Glomerular endothelial cell (primary cell): ENCODE data around the gene IL36RN. TPM values are rescaled to one million over a fixed set of nuclear protein-coding genes. Genes with fewer than 3 reads are reported as not detected.

Source experiments
- DNase-seq: peaks from one replicate; pipeline ENCODE4 v3.0.0-alpha.2; 2011; ENCODE audit warnings: low read depth, low spot score; ENCODE audit errors: extremely low read depth
- total RNA-seq: library from RNA; depleted of rRNA; stranded (reverse); fragments of >200 nt; gene quantifications from 2 replicates; pipeline ENCODE4 v1.2.3, GENCODE V29; 2015

The IL36RN gene
- total RNA-seq, 1 donor from 2014 or later, result not detected

DNA sequence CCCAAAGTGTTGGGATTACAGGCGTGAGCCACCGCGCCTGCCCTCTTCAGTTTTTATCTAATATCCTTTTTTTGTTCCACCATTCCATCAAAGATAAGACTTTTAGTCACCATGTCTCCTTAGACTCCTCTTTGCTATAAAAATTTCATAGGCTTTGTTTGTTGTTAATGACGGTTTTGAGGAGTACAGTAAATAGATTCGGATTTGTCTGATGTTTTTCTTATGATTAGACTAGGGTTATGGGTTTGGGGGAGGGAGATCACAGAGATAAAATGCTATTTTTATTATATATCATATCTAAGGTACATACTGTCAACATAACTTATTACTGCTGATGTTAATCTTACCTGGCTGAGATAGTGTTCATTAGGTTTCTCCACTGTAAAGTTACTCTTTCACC, 12.5 kb upstream of the IL36RN start:
- DNase-seq, result no peak

- no peak for DNase-seq
Observed at GRCh38 chr2:113050921-113051895, 7.8 kb upstream of the IL36RN start.

- DNase-seq, result no peak
Observed at GRCh38 chr2:113052396-113052917, 6.5 kb upstream of the IL36RN start, which contains the start of gene IL36B. TSS of gene IL36B (minus strand) at chr2:113052867.

DNA sequence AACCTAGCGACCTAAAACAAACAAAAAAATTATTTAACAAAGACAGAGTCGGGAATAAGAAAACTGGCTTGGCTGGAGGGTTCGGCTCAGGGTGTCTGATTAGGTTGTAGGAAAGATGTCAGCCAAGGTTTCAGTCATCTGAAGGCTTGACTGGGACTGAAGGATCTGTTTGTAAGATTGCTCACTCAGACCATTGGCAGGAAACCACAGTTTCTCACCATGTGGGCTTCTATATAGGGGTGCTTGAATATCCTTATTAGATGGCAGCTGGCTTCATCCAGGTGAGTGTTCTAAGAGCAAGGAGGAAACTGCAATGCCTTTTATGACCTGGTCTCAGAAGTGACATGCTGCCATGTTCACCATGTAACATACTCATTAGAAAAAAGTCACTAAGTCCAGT, 5.3 kb upstream of the IL36RN start:
- DNase-seq, result no peak

- DNase-seq, result no peak
Observed at GRCh38 chr2:113054066-113054465, 4.9 kb upstream of the IL36RN start.

DNA sequence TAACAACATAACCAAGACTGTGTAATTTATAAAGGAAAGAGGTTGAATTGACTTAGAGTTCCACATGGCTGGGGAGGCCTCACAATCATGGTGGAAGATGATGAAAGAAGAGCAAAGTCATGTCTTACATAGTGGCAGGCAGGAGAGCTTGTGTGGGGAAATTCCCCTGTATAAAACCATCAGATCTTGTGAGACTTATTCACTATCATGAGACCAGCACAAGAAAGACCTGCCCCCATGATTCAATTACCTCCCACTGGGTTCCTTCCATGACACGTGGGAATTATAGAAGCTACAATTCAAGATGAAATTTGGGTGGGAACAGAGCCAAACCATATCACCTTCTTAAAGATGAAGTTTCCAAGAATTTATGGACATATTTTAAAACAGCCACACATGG, 2.5 kb upstream of the IL36RN start:
- no peak for DNase-seq

- DNase-seq, result no peak
Observed at GRCh38 chr2:113057117-113057516, 1.9 kb upstream of the IL36RN start.

- no peak for DNase-seq
Observed at GRCh38 chr2:113058411-113058994, 495 bp upstream of the IL36RN start.

DNA sequence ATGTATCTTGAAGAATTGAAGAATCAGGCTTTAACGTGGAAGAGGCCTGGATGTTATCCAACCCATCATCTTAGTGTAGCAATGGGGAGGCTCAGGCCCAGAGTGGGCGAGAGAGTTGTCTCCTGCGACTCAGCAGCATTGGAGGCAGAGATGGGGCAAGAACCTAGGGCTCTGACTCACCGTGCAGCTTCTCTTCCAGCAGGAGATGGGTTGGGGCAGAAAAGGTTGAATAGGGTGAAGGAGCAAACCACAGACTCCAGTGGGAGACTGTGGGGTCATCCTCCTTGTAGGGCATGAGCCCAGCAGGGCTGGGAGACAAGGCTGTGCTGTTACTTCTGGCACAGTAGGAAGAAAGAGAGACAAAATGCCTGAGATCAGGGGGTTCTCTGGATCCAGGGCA, 1.4 kb downstream of the IL36RN start:
- DNase-seq, result no peak

- no peak for DNase-seq
Observed at GRCh38 chr2:113060796-113061195, 1.8 kb downstream of the IL36RN start.

DNA sequence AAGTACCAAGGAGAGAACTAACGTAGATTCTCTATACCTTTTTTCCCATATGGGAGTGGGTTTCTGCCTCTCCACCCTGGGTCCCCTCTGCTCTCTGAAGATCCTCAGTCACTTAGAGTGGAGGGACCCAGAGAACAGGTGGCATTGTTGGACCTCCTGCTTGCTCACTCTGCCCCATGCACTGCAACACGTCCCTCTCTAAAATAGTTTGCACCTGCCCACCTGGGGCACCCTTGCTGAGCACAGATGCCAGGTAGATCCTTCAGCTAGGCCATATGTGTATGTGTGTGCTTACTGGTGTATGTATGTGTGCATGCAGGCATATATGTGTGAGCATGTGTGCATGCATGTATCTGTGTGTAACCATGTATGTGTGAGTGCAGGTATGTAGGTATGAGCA, 2.2 kb downstream of the IL36RN start:
- DNase-seq, result no peak

DNA sequence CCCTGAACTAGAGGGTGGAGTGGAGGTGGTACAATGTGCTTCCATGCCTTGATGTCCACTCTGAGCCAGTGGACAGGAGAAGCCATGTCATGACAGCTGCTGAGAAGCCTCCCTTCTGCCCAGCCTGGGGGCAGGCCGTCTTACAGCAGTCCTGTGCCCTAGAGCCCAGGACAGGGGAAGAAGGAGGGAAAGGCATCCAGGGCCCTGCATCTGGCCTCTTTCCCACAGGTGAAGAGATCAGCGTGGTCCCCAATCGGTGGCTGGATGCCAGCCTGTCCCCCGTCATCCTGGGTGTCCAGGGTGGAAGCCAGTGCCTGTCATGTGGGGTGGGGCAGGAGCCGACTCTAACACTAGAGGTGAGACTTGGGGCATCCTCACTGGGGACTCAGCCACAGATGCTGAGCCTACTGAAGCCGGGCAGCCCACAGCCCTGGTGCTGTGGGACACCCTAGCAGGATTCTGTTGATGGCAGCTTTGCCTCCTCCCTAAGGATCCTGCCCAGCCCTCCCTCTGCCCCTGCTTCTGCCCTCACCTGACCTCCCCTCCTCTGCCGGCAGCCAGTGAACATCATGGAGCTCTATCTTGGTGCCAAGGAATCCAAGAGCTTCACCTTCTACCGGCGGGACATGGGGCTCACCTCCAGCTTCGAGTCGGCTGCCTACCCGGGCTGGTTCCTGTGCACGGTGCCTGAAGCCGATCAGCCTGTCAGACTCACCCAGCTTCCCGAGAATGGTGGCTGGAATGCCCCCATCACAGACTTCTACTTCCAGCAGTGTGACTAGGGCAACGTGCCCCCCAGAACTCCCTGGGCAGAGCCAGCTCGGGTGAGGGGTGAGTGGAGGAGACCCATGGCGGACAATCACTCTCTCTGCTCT, 3.1 kb downstream of the IL36RN start:
- no peak for DNase-seq

DNA sequence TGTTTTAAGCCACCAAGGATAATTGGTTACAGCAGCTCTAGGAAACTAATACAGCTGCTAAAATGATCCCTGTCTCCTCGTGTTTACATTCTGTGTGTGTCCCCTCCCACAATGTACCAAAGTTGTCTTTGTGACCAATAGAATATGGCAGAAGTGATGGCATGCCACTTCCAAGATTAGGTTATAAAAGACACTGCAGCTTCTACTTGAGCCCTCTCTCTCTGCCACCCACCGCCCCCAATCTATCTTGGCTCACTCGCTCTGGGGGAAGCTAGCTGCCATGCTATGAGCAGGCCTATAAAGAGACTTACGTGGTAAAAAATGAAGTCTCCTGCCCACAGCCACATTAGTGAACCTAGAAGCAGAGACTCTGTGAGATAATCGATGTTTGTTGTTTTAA, 5.3 kb downstream of the IL36RN start:
- DNase-seq, result no peak

DNA sequence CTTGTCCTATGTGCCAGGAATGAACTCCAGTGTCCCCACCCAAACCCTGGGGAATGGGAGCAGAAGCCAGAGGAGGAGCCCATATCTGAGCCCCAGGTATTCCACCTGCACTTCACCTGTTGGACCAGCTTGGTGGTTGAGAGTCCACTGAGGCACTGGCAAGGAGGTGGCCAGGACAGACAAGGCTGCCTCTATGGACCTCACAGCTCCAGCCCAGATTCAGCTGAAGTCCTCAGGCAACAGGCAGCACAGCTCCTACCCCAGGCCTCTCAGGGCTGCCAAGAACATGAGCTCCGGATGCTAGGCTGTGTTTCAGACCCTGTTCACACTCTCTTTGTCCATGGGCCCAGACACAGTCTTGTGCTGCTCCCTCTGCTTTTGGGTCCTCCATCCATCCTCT, 5.9 kb downstream of the IL36RN start:
- no peak for DNase-seq

GRCh38 chr2:113067681-113068080, 8.7 kb downstream of the IL36RN start, which contains the start of gene IL1F10:
TSS of gene IL1F10 (plus strand) at chr2:113067970. CDS start at chr2:113072739, 4,769 bp downstream.
- DNase-seq, result no peak

GRCh38 chr2:113068249-113068648, 9.3 kb downstream of the IL36RN start:
- DNase-seq, result no peak

GRCh38 chr2:113068706-113069485, 9.9 kb downstream of the IL36RN start:
- no peak for DNase-seq

DNA sequence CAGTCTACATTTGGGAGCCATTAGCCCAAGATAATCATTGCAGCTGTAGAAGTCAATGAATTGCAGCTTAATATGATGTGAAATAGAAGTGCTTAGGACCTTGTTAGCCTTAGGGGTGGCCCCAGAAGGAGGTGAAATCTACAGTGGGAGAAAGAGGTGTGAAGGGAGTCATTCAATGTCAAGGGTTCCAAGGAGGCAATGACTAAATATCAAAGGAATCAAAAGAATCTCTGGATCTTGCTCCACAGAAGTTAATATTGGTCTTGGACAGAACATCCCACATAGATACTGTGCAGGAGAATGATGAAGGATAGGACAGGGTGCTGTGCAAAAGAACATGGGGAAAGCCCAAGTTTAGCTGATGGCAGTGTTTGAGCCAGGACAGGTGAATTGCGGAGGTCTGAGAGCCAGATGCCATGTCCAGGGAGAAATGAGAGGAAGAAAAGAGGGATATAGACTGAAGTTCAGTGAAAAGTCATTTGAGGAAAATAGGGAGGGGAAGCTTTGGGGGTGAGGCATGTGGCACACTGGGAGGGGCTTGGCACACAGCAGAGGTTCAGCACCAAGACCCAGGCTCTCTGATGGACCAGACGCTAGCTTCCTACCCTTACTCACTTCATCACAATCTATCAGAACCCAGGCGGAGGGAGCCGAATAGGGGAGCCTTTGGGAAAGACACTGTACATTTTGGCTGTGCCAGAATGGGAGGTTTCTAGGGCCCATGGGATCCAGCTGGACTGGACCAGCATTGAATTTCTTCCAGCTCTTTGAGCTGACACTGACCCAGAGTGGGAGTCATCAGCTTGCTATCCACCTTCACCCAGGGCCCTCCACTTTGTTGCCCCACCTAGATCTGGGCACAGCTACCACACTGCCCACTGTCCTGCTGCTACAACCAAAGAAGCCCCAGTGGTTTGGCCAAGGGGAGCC, 10.9 kb downstream of the IL36RN start:
- no peak for DNase-seq

DNA sequence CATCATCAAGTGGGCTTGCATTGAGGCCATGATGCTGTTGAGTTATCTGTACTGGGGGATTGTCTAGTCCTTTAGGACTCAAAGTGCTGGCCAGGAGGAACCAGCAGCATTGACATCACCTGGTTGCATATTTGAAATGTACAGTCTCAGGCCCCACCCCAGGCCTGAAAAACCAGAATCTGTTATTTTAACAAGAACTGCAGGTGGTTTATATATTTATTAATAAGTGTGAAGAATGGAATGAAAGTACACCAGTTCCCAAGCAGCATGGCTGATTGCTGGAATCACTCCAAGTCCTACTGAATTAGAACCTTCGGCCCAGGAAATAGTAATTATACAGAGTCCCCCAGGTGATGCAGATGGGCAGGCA, 11.6 kb downstream of the IL36RN start:
- DNase-seq, result no peak
